Fibroblast of villous mesenchyme (primary cell): ENCODE results near the gene FOXN3. TPM values are rescaled to one million over a fixed set of nuclear protein-coding genes. Genes with fewer than 3 reads are reported as not detected.

ENCODE experiments used
- DNase-seq: peaks from one replicate; pipeline ENCODE4 v3.0.0-alpha.2; 2010; ENCODE audit warnings: low read depth
- H3K4me3 ChIP-seq: 2 replicates; pipeline ENCODE4 v1.5.1; 2011; ENCODE audit warnings: low read depth, mild to moderate bottlenecking, low read length
- CTCF ChIP-seq: IDR thresholded peaks from 2 replicates; pipeline ENCODE4 v1.5.1; 2012; ENCODE audit warnings: low read depth, mild to moderate bottlenecking, low read length; ENCODE audit not compliant: insufficient read depth
- total RNA-seq: library from RNA; depleted of rRNA; stranded (reverse); fragments of >200 nt; gene quantifications from 2 replicates; pipeline ENCODE4 v1.2.3, GENCODE V29; 2012

The FOXN3 gene
- total RNA-seq, 1 donor, result 33.2 TPM

- no peak for TF ChIP-seq CTCF
- no peak overlapping the region for H3K4me3 ChIP-seq
- no peak for DNase-seq
Observed at GRCh38 chr14:89294060-89294459, 123.0 kb downstream of the FOXN3 start.

- DNase-seq, result no peak
- no peak for TF ChIP-seq CTCF
- no peak overlapping the region for H3K4me3 ChIP-seq
Observed at GRCh38 chr14:89293314-89293916, 123.6 kb downstream of the FOXN3 start.

GRCh38 chr14:89292579-89293313 is 124.3 kb downstream of the FOXN3 start:
- H3K4me3 ChIP-seq, result no peak overlapping the region
- TF ChIP-seq CTCF, result no peak
- DNase-seq, result no peak

- TF ChIP-seq CTCF, result no peak
- no peak overlapping the region for H3K4me3 ChIP-seq
- DNase-seq, result no peak
Observed at GRCh38 chr14:89291351-89291940, 125.6 kb downstream of the FOXN3 start.

- no peak for DNase-seq
- TF ChIP-seq CTCF, result no peak
- H3K4me3 ChIP-seq, result no peak overlapping the region
Observed at GRCh38 chr14:89290813-89291212, 126.2 kb downstream of the FOXN3 start.

GRCh38 chr14:89289477-89289876 is 127.6 kb downstream of the FOXN3 start:
- no peak overlapping the region for H3K4me3 ChIP-seq
- no peak for DNase-seq
- no peak for TF ChIP-seq CTCF
